Measurements from ENCODE around the gene ZDHHC8.

Gene ZDHHC8

GRCh38 chr22:20099099-20099711 lies 32.4 kb upstream of the ZDHHC8 start:
- TF ChIP-seq CTCF (IDR thresholded peaks at IDR 0.05; ENCODE audit: extremely low read depth, insufficient read depth, missing control alignments): no peak
- in situ Hi-C loops (cut with MboI; ENCODE audit: low pct_unique_long_range_greater_than_20kb, low sequenced_read_pairs, unreplicated experiment): no loop called here
- no peak for DNase-seq (ENCODE audit: low spot score)

DNA sequence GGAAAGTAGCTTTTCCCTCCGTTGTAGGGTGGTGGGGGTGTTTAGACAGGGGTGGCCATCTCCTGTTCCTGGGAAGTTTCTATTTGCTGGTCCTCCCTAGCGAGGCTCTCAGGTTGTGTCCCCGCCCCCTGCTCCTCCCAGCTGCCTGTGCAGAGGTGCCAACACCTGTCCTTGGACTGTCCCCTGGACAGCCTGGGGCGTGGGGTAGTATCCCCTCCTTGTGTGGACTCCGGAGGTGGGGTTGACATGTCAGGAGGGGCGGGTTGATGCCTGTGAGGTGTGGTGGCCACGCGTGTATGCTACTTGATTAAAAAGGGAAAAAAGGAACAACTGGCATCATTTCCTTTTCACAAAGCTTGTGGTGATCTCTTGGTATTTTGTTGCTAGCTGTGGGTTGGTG lies 30.0 kb upstream of the ZDHHC8 start:
- in situ Hi-C loops (cut with MboI; ENCODE audit: low pct_unique_long_range_greater_than_20kb, low sequenced_read_pairs, unreplicated experiment): no loop called here
- no peak for TF ChIP-seq CTCF (IDR thresholded peaks at IDR 0.05; ENCODE audit: extremely low read depth, insufficient read depth, missing control alignments)
- no peak for DNase-seq (ENCODE audit: low spot score)

DNA sequence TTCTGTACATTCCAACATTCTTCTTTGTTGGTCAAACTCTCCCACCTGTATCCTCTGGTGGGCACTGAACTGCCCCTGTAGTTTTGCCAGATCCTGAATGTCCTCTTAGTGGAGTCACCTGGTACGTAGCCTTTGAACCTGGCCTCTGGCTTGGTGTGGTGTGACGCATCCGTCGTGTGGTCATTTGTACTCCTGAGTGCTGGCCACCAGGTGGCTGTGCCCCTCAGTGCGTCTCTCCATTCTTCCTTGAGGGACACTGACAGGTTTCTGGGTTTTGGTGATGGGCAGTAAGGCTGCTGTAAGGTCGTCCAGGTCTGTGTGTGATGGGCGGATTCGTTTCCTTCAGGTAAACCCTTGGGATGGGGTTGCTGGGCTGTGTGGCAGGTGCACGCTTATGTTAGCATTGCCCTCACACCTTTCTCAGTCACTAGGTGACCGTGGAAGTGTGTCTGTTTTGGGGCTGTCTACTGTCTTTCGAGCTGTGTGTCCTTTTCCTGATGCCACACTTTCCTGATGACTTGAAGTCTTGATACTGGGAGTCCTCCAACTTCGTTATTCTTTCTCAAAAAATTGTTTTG lies 29.3 kb upstream of the ZDHHC8 start:
- in situ Hi-C loops (cut with MboI; ENCODE audit: low pct_unique_long_range_greater_than_20kb, low sequenced_read_pairs, unreplicated experiment): no loop called here
- no peak for TF ChIP-seq CTCF (IDR thresholded peaks at IDR 0.05; ENCODE audit: extremely low read depth, insufficient read depth, missing control alignments)
- no peak for DNase-seq (ENCODE audit: low spot score)

DNA sequence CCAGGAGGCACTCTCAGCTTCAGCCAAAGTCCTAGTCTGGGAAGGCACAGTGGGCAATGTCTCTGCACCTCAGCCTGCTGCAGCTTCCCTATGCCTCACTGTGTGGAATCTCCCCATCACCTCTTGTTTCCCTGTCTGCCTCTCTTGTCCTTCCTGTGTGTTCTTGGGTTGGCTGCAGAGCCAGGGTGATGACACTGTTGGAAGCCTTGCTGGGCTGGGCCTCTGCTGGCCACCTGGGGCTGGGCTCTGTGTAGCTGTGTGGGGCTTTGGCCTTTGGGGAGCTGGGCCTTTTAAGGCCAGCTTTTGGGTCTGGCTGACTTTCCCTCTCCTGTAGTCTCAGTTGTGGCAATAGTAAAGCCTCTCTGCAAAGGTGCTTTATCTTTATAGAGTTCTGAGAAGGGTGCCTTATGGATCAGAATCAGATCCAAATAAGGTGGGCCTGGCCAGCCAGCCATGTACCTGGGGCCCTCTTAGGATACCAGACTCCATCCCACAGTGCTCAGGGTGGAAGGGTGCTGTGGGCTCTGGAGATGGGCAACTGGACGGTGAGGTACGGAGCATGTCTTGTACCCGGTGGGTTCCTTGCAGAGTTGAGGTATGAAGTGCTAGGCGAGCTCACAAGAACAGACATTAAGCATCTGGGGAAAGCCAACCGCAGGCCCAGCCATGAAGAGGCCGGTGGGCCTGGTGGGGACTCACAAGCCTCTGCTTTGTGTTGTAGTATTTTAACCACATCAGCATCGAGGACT lies 26.0 kb upstream of the ZDHHC8 start:
- TF ChIP-seq CTCF (IDR thresholded peaks at IDR 0.05; ENCODE audit: extremely low read depth, insufficient read depth, missing control alignments): no peak
- in situ Hi-C loops (cut with MboI; ENCODE audit: low pct_unique_long_range_greater_than_20kb, low sequenced_read_pairs, unreplicated experiment): no loop called here
- DNase-seq (ENCODE audit: low spot score): no peak

DNA sequence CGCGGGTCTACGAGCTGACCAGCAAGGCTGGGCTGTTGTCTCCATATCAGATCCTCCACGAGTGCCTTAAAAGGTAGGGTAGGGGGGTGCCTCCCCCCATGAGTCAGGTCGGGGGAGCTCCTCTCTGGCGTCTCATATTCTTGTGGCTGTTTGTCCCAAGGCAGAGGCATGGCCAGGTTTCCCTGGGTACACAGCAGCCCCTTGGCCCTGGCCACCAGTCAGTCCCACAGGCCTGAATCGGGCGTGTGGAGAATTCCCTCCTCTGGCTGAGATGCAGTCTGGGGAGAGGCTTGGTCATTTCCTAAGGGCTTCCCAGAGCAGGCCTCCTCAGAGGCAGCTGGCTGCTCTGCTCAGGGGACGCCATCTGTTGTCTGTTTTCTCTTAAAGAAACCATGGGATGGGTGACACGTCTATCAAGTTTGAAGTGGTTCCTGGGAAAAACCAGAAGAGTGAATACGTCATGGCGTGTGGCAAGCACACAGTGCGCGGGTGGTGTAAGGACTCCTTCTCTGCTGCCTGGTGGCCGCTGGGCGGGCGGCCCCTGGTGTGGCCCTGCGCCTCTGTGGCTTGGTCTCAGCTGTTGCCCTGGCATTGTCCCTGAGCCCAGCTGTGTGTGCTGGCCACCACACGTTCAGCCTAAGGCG lies 25.3 kb upstream of the ZDHHC8 start:
- no peak for DNase-seq (ENCODE audit: low spot score)
- in situ Hi-C loops (cut with MboI; ENCODE audit: low pct_unique_long_range_greater_than_20kb, low sequenced_read_pairs, unreplicated experiment): no loop called here
- no peak for TF ChIP-seq CTCF (IDR thresholded peaks at IDR 0.05; ENCODE audit: extremely low read depth, insufficient read depth, missing control alignments)

DNA sequence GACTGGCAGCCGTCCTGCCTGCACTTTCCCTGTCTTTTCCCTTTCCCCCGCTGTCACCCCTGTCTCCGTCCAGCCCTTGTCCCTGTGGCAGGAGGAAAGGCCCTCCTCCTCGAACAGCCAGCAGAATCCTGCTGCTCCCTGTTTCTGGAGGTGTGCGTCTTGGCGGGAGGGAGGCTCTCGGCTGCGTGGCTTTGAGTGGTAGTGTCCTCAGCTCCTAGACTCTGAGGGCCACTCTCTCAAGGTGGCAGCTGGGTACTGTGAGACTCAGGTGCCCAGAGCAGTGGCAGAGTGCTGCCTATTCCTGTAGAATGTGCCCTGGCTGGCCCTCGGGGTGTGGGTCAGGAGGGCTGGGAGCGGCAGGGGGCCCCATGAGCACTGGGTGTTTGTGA lies 24.8 kb upstream of the ZDHHC8 start:
- in situ Hi-C loops (cut with MboI; ENCODE audit: low pct_unique_long_range_greater_than_20kb, low sequenced_read_pairs, unreplicated experiment): no loop called here
- no peak for DNase-seq (ENCODE audit: low spot score)
- TF ChIP-seq CTCF (IDR thresholded peaks at IDR 0.05; ENCODE audit: extremely low read depth, insufficient read depth, missing control alignments): no peak

Measured in GM13977 (cell line).